Skeletal muscle tissue (tissue), 4 donors: ENCODE results near the gene DRD5. TPM values are rescaled to one million over a fixed set of nuclear protein-coding genes. Genes with fewer than 3 reads are reported as not detected.
"Not testable (repeated sequence)": the region's sequence is repeated elsewhere in the genome, so short reads cannot be mapped to it uniquely, and the experiment has no call there.

Source experiments
- H3K27ac ChIP-seq: one replicate; pipeline ENCODE4 v1.7.0; 2013; ENCODE audit warnings: mild to moderate bottlenecking, low read depth, low read length, inconsistent platforms
- H3K27me3 ChIP-seq, 3 donors: one replicate each; pipeline ENCODE4 v1.7.0; 2013; ENCODE audit warnings: low read length in 3 of 3; ENCODE audit not compliant: control insufficient read depth in 3 of 3, insufficient read depth in 3 of 3
- H3K36me3 ChIP-seq, 3 donors: one replicate each; pipeline ENCODE4 v1.7.0; 2013; ENCODE audit warnings: low read length in 3 of 3; ENCODE audit not compliant: control insufficient read depth in 3 of 3, insufficient read depth in 3 of 3
- H3K4me1 ChIP-seq, 3 donors: one replicate each; pipeline ENCODE4 v1.7.0; 2013; ENCODE audit warnings: low read length in 3 of 3, mild to moderate bottlenecking in 3 of 3; ENCODE audit not compliant: control insufficient read depth in 3 of 3, insufficient read depth in 3 of 3
- H3K4me3 ChIP-seq, 3 donors: one replicate each; pipeline ENCODE4 v1.7.0; 2013; ENCODE audit warnings: low read length in 3 of 3
- H3K9ac ChIP-seq, 3 donors: one replicate each; pipeline ENCODE4 v1.7.0; 2013; ENCODE audit warnings: low read length in 3 of 3, mild to moderate bottlenecking in 3 of 3, moderate library complexity in 2 of 3, low read depth in 1 of 3
- H3K9me3 ChIP-seq, 3 donors: one replicate each; pipeline ENCODE4 v1.7.0; 2013; ENCODE audit warnings: low read length in 3 of 3; ENCODE audit not compliant: control insufficient read depth in 3 of 3
- total RNA-seq: library from RNA; depleted of rRNA; stranded (reverse); fragments of >200 nt; gene quantifications from one replicate; pipeline ENCODE4 v1.2.3, GENCODE V29; 2014
- donor health status: Osteomylitis.

DRD5 gene
- total RNA-seq = under 0.01 TPM

DNA sequence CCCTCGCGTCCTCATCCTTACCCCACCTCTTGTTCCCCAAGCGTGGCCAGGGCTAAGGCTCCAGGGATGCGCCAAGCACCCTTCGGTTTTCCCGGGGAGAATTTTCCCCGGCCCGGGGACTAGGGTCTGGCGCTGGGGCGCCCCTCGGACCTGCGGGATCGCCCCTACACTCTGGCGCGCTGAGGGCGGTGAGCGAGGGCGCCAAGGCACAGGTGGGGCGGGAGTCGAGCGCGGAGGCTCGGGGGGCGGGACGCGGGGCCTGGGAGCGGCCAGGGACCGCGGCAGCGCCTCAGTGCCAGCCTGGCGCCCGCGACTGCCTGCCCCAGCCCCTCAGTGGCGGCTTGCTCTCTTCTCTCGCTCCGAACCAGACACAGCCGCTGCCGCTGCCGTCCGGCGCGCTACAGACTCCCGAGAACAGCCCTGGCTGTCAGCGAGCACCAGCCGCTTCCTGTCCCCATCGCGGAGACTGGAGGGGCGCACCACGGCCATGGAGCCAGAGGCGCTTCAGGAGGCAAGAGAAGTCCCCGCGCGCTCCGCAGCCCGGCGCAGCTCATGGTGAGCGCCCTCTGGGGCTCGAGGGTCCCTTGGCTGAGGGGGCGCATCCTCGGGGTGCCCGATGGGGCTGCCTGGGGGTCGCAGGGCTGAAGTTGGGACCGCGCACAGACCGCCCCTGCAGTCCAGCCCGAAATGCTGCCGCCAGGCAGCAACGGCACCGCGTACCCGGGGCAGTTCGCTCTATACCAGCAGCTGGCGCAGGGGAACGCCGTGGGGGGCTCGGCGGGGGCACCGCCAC is at the start of gene DRD5:
TSS of gene DRD5 (plus strand) at position 292 of the 793 bp plus-strand sequence. CDS start at position 688, 396 bp downstream.
- Histone ChIP-seq H3K9ac (no peak within 1 kb of the TSS), H3K4me1 (no peaks in the 10 kb centered on the region), H3K36me3 (no peaks in the 10 kb centered on the region), H3K27me3 (peaks cover 14 to 39% (median 35%) of the 10 kb centered on the region in 3 donors), H3K9me3 (no peaks in the 10 kb centered on the region), H3K4me3 (no peak within 1 kb of the TSS), H3K27ac (no peak within 1 kb of the TSS)

DNA sequence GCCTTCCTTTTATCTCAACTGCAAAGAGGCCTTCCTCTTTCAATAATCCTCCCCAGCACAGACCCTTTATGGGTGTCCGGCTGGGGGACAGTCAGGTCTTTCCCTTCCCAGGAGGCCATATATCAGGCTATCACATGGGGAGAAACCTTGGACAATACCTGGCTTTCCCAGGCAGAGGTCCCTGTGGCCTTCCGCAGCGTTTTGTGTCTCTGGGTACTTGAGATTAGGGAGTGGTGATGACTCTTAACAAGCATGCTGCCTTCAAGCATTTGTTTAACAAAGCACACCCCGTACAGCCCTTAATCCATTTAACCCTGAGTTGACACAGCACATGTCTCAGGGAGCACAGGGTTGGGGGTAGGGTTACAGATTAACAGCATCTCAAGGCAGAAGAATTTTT is 49.2 kb upstream of the DRD5 start:
- not testable (repeated sequence) for H3K27ac ChIP-seq, H3K27me3 ChIP-seq, H3K4me1 ChIP-seq, H3K9me3 ChIP-seq, H3K4me3 ChIP-seq, H3K9ac ChIP-seq, H3K36me3 ChIP-seq

DNA sequence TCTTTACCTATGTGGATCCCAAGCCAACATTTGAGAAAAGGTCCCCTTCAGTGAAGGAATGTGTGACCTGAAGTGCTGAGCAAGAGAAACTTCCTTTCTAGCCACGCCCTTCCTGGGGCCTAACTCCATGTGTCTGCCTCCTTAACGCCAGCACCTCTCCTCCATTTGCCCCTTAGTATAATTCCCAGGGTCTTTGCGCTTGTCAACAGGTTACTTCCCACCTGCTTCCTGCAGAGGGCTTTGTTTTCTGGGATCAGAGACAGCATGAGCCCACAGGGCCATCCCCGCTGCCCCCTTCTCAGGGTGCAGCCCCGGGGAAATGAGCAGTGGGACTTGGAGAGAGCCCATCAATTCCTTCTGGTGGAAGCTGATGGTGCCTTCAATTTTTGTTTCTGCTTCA is 45.9 kb upstream of the DRD5 start:
- no peak overlapping the region for H3K4me3 ChIP-seq
- no peaks in the 10 kb centered on the region for H3K36me3 ChIP-seq
- H3K27me3 ChIP-seq = no peaks in the 10 kb centered on the region
- H3K9ac ChIP-seq = no peak overlapping the region
- no peak overlapping the region for H3K27ac ChIP-seq
- no peaks in the 10 kb centered on the region for H3K4me1 ChIP-seq
- H3K9me3 ChIP-seq = no peaks in the 10 kb centered on the region

DNA sequence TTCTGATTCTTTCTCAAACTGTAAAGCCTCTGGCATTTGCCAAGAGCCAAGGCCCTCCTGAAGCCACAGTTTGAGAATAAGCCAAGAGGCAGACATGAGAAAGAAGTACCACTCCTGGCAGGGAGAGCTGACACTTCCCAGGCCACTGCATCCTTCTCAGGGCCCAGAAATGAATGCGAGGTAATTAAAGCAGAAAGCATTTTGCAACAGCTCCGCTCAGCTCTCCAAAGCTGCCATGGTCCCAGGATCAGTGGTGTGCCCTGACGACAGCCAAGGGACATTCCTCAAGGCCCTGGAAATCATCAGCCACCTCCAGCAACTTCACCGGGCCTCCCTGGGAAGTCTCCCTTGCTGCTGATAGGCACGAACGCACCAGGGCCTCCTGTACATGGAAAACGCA is 44.2 kb upstream of the DRD5 start:
- not testable (repeated sequence) for H3K36me3 ChIP-seq, H3K4me3 ChIP-seq, H3K9me3 ChIP-seq

DNA sequence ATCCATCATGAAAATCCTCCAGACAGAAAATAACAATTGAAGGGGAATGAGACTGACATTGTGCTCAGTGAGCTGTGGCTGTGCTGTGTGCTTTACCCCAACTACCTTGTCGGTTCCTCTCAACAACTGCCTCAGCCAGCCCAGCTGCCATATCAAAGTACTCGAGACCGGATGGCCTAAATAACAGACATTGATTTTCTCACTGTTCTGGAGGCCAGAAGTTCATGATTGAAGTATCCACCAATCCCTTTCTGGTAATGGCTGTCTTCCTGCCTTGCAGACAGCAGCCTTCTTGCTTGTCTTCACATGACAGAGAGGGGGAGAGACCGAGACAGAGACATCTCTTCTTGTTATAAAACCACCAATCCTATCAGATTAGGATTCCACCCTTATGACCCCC is 37.6 kb upstream of the DRD5 start:
- H3K36me3 ChIP-seq, H3K4me1 ChIP-seq, H3K4me3 ChIP-seq: not testable (repeated sequence)

More for the DNA sequence above, 44.2 kb upstream of the DRD5 start:
- H3K9ac ChIP-seq, H3K27ac ChIP-seq, H3K4me1 ChIP-seq, H3K27me3 ChIP-seq: not testable (repeated sequence)

DNA sequence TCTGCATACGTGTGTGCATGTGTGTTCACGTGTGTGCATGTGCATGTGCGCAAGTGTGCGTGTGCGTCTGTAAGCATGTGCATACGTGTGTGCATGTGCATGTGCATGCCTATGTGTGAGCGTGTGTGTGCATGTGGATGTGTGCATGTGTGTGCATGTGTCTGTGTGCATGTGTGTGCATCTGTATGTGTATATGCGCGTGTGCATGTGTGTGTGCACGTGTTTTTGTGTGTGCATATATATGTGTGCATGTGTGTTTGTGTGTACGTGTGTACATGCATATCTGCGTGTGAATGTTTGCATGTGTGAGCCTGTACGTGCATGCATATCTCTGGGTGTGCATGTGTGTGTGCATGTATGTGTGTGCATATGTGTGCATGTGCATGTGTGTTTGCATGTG is 35.7 kb upstream of the DRD5 start:
- Histone ChIP-seq H3K27me3 (no peaks in the 10 kb centered on the region), H3K9me3 (no peaks in the 10 kb centered on the region), H3K4me1 (no peaks in the 10 kb centered on the region), H3K36me3 (no peaks in the 10 kb centered on the region), H3K4me3 (no peak overlapping the region), H3K27ac (no peak overlapping the region), H3K9ac (no peak overlapping the region)

More for the DNA sequence above, 37.6 kb upstream of the DRD5 start:
- not testable (repeated sequence) for H3K9ac ChIP-seq, H3K27ac ChIP-seq, H3K9me3 ChIP-seq, H3K27me3 ChIP-seq

DNA sequence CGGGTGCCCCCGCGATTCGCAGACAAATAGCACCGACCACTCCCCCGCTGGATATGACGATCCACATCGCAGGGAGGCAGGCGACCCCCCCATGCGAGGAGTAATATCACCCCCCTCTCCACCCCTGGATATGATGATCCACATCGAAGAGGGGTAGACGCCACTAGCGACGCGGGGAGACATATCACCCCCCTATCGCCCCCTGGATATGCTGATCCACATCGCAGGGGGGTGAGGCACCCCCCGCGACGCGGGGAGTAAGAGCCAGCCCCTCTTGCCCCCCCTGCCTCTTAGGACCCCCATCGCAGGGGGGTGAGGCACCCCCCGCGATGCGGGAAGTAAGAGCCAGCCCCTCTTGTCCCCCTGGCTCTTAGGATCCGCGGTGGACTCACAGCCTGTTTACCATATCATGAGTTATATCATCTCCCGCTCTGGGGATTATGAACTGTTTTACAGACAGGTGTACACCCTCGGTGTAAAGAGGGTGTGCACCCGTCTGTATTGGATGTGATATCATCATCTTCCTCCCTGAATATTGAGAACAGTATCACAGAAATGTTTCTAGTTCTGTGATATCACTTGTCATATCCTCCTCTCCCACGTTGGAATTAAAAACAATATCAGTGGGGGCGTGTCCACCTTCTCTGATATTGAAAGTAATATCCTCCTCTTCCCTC is 22.7 kb upstream of the DRD5 start:
- Histone ChIP-seq H3K27me3 (peaks cover 0 to 4% (median 0%) of the 10 kb centered on the region in 3 donors), H3K9me3 (no peaks in the 10 kb centered on the region), H3K27ac (no peak overlapping the region), H3K4me1 (no peaks in the 10 kb centered on the region), H3K4me3 (no peak overlapping the region), H3K9ac (no peak overlapping the region), H3K36me3 (no peaks in the 10 kb centered on the region)

DNA sequence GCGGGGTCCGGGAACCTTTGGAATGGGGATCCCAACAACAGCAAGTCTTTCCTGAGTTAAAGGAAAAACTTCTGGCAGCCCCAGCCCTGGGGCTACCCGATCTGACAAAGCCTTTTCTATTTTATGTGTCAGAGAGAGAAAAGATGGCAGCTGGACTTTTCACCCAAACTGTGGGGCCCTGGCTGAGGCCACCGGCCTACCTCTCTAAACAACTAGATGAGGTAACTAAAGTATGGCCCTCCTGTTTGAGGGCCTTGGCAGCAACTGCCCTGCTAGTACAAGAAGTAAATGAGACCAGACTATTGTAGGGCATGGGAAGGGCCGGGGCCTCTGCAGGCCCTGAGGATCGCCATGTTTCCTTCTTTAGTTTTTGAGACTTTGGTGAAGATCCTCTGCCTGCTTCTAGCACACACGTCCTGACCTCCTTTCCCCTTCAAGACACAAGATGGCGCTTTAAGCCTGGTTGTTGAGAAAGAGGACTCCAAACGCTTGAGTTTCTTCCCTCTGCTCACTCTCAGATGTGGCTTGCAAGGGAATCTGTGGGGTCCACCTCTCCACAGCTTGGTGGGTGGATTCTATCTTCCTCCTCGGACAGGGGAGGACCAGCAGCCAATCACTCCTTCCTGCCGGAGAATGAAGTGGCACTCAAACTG is 18.5 kb upstream of the DRD5 start:
- Histone ChIP-seq H3K9me3 (no peaks in the 10 kb centered on the region), H3K9ac (no peak overlapping the region), H3K4me1 (no peaks in the 10 kb centered on the region), H3K4me3 (no peak overlapping the region), H3K27me3 (peaks cover 0 to 7% (median 0%) of the 10 kb centered on the region in 3 donors), H3K27ac (no peak overlapping the region), H3K36me3 (no peaks in the 10 kb centered on the region)

DNA sequence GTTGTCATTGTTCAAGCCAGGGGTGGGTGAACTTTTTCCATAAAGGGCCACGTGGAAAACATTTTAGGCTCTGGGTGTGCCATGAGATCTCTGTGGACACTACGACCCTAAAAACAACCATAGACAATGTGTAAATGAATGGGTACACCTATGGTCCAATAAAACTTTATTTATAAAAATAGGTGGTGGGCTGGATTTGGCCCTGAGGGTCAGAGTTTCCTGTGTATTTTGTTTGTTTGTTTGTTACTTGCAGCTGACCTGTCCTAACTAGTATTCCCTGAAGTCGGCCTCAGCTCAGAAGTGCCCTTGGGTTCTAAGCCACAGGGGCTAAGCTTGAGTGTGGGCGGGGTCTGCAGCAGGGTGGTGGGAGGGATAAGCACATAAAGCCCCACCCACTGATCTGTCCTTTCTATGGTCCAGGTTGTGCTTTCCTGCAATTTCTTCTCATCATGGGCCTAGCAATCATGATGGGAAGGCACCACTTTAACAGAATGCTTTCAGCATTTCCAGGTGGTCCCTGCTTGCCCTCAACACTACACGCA is 17.2 kb upstream of the DRD5 start:
- H3K4me1 ChIP-seq = no peaks in the 10 kb centered on the region
- H3K4me3 ChIP-seq = no peak overlapping the region
- no peaks in the 10 kb centered on the region for H3K36me3 ChIP-seq
- H3K9ac ChIP-seq = no peak overlapping the region
- no peak overlapping the region for H3K27ac ChIP-seq
- H3K27me3 ChIP-seq = peaks cover 0 to 2% (median 0%) of the 10 kb centered on the region in 3 donors
- H3K9me3 ChIP-seq = no peaks in the 10 kb centered on the region

DNA sequence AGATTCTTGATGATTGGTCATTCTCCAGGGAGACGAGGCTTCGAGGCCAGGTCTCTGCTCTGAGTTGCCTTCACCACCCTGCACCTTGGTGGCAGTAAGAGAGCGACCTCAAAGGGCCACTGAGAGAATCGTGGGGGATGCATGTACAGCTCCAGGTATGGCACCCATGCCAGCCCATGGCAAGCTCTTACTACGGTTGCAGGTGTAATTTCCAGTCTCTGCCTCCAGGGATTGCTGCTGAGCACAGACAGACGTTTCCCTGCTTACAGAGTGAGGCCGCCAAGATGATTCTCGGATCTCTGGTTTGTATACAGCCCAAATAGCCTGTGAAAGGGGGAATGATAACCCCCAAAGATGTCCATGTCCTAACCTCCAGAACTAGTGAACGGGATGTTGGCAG is 16.3 kb upstream of the DRD5 start:
- Histone ChIP-seq H3K27ac (no peak overlapping the region), H3K9ac (no peak overlapping the region), H3K27me3 (peaks cover 0 to 2% (median 0%) of the 10 kb centered on the region in 3 donors), H3K9me3 (no peaks in the 10 kb centered on the region), H3K4me3 (no peak overlapping the region), H3K36me3 (no peaks in the 10 kb centered on the region), H3K4me1 (no peaks in the 10 kb centered on the region)
